SK-N-SH (cell line): ENCODE measurements around the gene KRT25. TPM values are rescaled to one million over a fixed set of nuclear protein-coding genes. Genes with fewer than 3 reads are reported as not detected.

Experiments used
- CTCF ChIA-PET: fragments of 300-600, 350-600 bp; formaldehyde crosslinking; extraction: SDS; loops from one replicate; lab custom pipeline; 2021; lab: Yijun Ruan, JAX
- POLR2A ChIA-PET: fragments of 350-600 bp; sonication (Branson Sonifier 250); formaldehyde crosslinking; extraction: SDS; loops from one replicate; lab custom pipeline; 2020; ENCODE audit warnings: antibody characterized with exemption, inconsistent platforms; lab: Yijun Ruan, JAX
- DNase-seq: peaks from one replicate; pipeline ENCODE4 v3.0.0; 2012
- H2AFZ ChIP-seq: fragments of 200-600 bp; sonication (generic); 2 replicates; pipeline ENCODE4 v1.8.1; 2016; ENCODE audit warnings: antibody characterized with exemption, mild to moderate bottlenecking, low read depth
- H3F3A ChIP-seq: fragments of 200-600 bp; sonication (generic); replicated peaks from 2 replicates; pipeline ENCODE3; 2016; ENCODE audit warnings: antibody characterized with exemption, mild to moderate bottlenecking; ENCODE audit not compliant: insufficient read depth
- H3K27ac ChIP-seq, 2 experiments: fragments of 200-500 bp in 1 of 2; fragments of 200-600 bp in 1 of 2; sonication (Bioruptor generic) in 1 of 2; sonication (generic), shearing (Covaris generic) in 1 of 2; 2 replicates each; pipeline versions ENCODE4 v1.5.1 to v1.6.1; 2014 to 2016; ENCODE audit warnings: low read depth in 2 of 2, inconsistent platforms in 1 of 2, low read length in 1 of 2, mild to moderate bottlenecking in 1 of 2, mixed read lengths in 1 of 2
- H3K27me3 ChIP-seq: fragments of 200-600 bp; sonication (generic), shearing (Covaris generic); 2 replicates; pipeline ENCODE4 v1.6.1; 2016; ENCODE audit warnings: mixed run types; ENCODE audit not compliant: insufficient read depth
- H3K36me3 ChIP-seq, 2 experiments: fragments of 200-500 bp in 1 of 2; fragments of 200-600 bp in 1 of 2; sonication (Bioruptor generic) in 1 of 2; sonication (generic) in 1 of 2; replicated peaks in 1 of 2; 2 replicates each; pipeline versions ENCODE3 to v1.5.1; 2014 to 2016; ENCODE audit warnings: low read length in 1 of 2, mild to moderate bottlenecking in 1 of 2; ENCODE audit not compliant: insufficient read depth in 2 of 2, control insufficient read depth in 1 of 2
- H3K4me1 ChIP-seq, 2 experiments: fragments of 200-500 bp in 1 of 2; fragments of 200-600 bp in 1 of 2; sonication (Bioruptor generic) in 1 of 2; sonication (generic), shearing (Covaris generic) in 1 of 2; 2 replicates each; pipeline versions ENCODE4 v1.5.1 to v1.6.1; 2014 to 2016; ENCODE audit warnings: low read depth in 1 of 2, low read length in 1 of 2, mixed run types in 1 of 2; ENCODE audit not compliant: insufficient read depth in 2 of 2, control insufficient read depth in 1 of 2
- H3K4me2 ChIP-seq: fragments of 200-600 bp; sonication (generic), shearing (Covaris generic); 2 replicates; pipeline ENCODE4 v1.6.1; 2017; ENCODE audit warnings: mixed run types
- H3K4me3 ChIP-seq, 2 experiments: fragments of 200-500 bp in 1 of 2; fragments of 200-600 bp in 1 of 2; sonication (Bioruptor generic) in 1 of 2; sonication (generic), shearing (Covaris generic) in 1 of 2; 2 replicates each; pipeline versions ENCODE4 v1.5.1 to v1.8.1; 2014 to 2016; ENCODE audit warnings: low read depth in 2 of 2, inconsistent platforms in 1 of 2, low read length in 1 of 2, mild to moderate bottlenecking in 1 of 2, mixed read lengths in 1 of 2, moderate library complexity in 1 of 2
- H3K79me2 ChIP-seq: fragments of 200-600 bp; sonication (generic); 2 replicates; pipeline ENCODE4 v1.8.1; 2017; ENCODE audit warnings: mild to moderate bottlenecking; ENCODE audit not compliant: insufficient read depth
- H3K9ac ChIP-seq: fragments of 200-600 bp; sonication (generic); 2 replicates; pipeline ENCODE4 v1.6.1; 2017; ENCODE audit warnings: mixed run types
- H3K9me2 ChIP-seq: fragments of 200-600 bp; sonication (generic); 2 replicates; pipeline ENCODE4 v1.6.1; 2017; ENCODE audit warnings: mixed run types
- H3K9me3 ChIP-seq: fragments of 200-600 bp; sonication (generic); 2 replicates; pipeline ENCODE4 v1.6.1; 2017; ENCODE audit warnings: mixed run types, mild to moderate bottlenecking, moderate library complexity
- H4K20me1 ChIP-seq: fragments of 200-600 bp; sonication (generic); 2 replicates; pipeline ENCODE4 v1.6.1; 2017; ENCODE audit warnings: mild to moderate bottlenecking, mixed run types; ENCODE audit not compliant: insufficient read depth
- CHD2 ChIP-seq: fragments of 150-350 bp; IDR thresholded peaks from 2 replicates; pipeline ENCODE4 v1.6.1; 2018; ENCODE audit warnings: low read length; ENCODE audit not compliant: partially characterized antibody
- FOXM1 ChIP-seq: IDR thresholded peaks from 2 replicates; pipeline ENCODE4 v1.4.0; 2012; ENCODE audit warnings: low read depth, mild to moderate bottlenecking
- MEF2A ChIP-seq: IDR thresholded peaks from 2 replicates; pipeline ENCODE4 v1.4.0; 2012; ENCODE audit warnings: low read depth, borderline replicate concordance
- MXI1 ChIP-seq: IDR thresholded peaks from 2 replicates; pipeline ENCODE4 v1.6.1; 2012; ENCODE audit warnings: mild to moderate bottlenecking, low read depth, low read length, improper control_type of control experiment
- NFIC ChIP-seq: IDR thresholded peaks from 2 replicates; pipeline ENCODE4 v1.4.0; 2012; ENCODE audit warnings: borderline replicate concordance
- NRF1 ChIP-seq: IDR thresholded peaks from 2 replicates; pipeline ENCODE4 v1.6.1; 2012; ENCODE audit warnings: low read depth, mild to moderate bottlenecking, low read length
- RAD21 ChIP-seq: IDR thresholded peaks from 2 replicates; pipeline ENCODE4 v1.6.1; 2012; ENCODE audit warnings: mild to moderate bottlenecking, low read length
- RFX5 ChIP-seq: IDR thresholded peaks from 2 replicates; pipeline ENCODE4 v1.6.1; 2012; ENCODE audit warnings: mild to moderate bottlenecking, improper control_type of control experiment, low read length
- TAF1 ChIP-seq: IDR thresholded peaks from 2 replicates; pipeline ENCODE4 v1.6.1; 2012; ENCODE audit warnings: low read depth, mild to moderate bottlenecking, low read length, moderate library complexity, borderline replicate concordance
- TEAD4 ChIP-seq: IDR thresholded peaks from 2 replicates; pipeline ENCODE4 v1.4.0; 2012; ENCODE audit warnings: mild to moderate bottlenecking, borderline replicate concordance; ENCODE audit not compliant: insufficient read depth
- USF1 ChIP-seq: IDR thresholded peaks from 2 replicates; pipeline ENCODE4 v1.4.0; 2012; ENCODE audit warnings: low read depth, borderline replicate concordance
- YY1 ChIP-seq: IDR thresholded peaks from 2 replicates; pipeline ENCODE4 v1.4.0; 2012; ENCODE audit warnings: low read depth, mild to moderate bottlenecking
- WGBS: methylation state at CpG from one replicate; pipeline ENCODE4 v1.1.6; 2017; ENCODE audit warnings: low lambda C conversion rate; 5-methylcytosine and 5-hydroxymethylcytosine counted together
- polyA plus RNA-seq, 3 experiments: library from polyadenylated mRNA; depleted of rRNA; stranded (reverse); fragments of >200 nt; gene quantifications; 2 replicates each; pipeline ENCODE4 v1.2.3, GENCODE V29; 2012
- TF ChIP-seq, protein P1 (sequence below): fragments of 150-350 bp; IDR thresholded peaks from 2 replicates; pipeline ENCODE4 v1.6.1; 2017; ENCODE audit warnings: antibody characterized with exemption, low read length, low read depth, borderline replicate concordance
- TF ChIP-seq, protein P2 (sequence below): IDR thresholded peaks from 2 replicates; pipeline ENCODE4 v1.4.0; 2012; ENCODE audit warnings: low read depth
- TF ChIP-seq, protein P3 (sequence below): fragments of 150-350 bp; IDR thresholded peaks from 2 replicates; pipeline ENCODE4 v1.6.1; 2016; ENCODE audit warnings: mild to moderate bottlenecking, low read depth, low read length

Gene KRT25
- polyA plus RNA-seq, 1 of the 3 experiments (the other 2 are of a cell fraction) = not detected

DNA sequence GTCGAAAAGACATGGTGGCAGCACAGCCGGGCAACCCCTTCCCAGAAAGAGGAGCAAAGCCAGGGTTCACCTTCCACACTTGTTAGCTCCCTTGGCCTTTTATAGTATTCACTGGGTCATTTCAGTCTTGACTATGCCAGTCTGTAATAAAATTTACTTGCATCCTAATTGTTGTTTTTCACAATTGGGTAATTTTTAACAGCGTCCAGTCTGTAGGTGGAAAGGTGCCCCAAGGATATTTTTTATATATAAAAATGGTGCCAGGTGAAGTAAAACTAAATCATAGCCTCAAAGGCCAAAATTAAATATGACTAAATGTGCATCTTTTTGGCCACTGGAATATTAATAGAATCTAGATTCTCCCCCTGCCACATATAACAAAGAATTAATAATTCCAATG is 17.0 kb upstream of the KRT25 start, which contains the start of gene KRT26:
Gene KRT26, minus strand, starts transcription at position 101 of the 400 bp plus-strand sequence. Its CDS starts 88 bp downstream, at position 13.
- CTCF ChIA-PET = no interaction called here
- no peak within 1 kb of the TSS for H3K4me2 ChIP-seq

DNA sequence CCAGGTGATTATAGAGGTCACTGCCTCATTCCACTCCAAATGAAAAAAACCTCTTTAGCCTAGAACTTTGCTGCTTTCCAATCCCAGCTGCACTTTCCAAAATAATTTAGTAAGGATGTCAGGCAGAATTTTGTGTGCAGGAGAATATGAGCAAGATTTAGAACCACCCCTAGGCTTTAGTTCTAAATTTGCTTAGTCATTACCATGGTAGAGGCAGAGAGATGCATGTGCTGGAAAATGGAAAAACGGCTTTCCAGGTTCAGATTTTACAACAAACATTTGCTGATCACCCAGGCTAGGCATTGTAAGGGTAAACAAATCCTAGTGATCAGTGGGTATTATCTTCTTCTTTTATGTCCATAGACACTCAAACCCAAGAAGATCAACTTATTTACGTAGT is 10.5 kb upstream of the KRT25 start:
- TF ChIP-seq, protein P1, sequence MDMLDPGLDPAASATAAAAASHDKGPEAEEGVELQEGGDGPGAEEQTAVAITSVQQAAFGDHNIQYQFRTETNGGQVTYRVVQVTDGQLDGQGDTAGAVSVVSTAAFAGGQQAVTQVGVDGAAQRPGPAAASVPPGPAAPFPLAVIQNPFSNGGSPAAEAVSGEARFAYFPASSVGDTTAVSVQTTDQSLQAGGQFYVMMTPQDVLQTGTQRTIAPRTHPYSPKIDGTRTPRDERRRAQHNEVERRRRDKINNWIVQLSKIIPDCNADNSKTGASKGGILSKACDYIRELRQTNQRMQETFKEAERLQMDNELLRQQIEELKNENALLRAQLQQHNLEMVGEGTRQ = no peak
- no peak for TF ChIP-seq FOXM1
- no peak for TF ChIP-seq USF1
- TF ChIP-seq, protein P2, sequence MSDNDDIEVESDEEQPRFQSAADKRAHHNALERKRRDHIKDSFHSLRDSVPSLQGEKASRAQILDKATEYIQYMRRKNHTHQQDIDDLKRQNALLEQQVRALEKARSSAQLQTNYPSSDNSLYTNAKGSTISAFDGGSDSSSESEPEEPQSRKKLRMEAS = no peak
- no peak for TF ChIP-seq CHD2
- TF ChIP-seq NRF1 = no peak
- TF ChIP-seq MEF2A = no peak
- no peak for TF ChIP-seq TEAD4
- no peak for TF ChIP-seq TAF1
- peaks cover 11% of the 10 kb centered on the region; the same call in 1 of the 2 replicates for H3K27me3 ChIP-seq
- H3K4me1 ChIP-seq = no peaks in the 10 kb centered on the region
- no peak overlapping the region for H3K9ac ChIP-seq
- no peak overlapping the region for H2AFZ ChIP-seq
- CTCF ChIA-PET = no interaction called here
- H3K4me2 ChIP-seq = no peak overlapping the region
- H3K4me3 ChIP-seq = no peak overlapping the region
- POLR2A ChIA-PET = no interaction called here
- no peak overlapping the region for H3K27ac ChIP-seq
- no peaks in the 10 kb centered on the region for H3K79me2 ChIP-seq
- H3K9me2 ChIP-seq = no peaks in the 10 kb centered on the region
- DNase-seq = no peak
- H4K20me1 ChIP-seq = no peaks in the 10 kb centered on the region
- 9% methylated on average over 2 of the region's 2 CpGs for WGBS
- no peaks in the 10 kb centered on the region for H3K36me3 ChIP-seq
- H3F3A ChIP-seq = no peaks in the 10 kb centered on the region
- peaks cover 14% of the 10 kb centered on the region for H3K9me3 ChIP-seq

More for the DNA sequence above, 17.0 kb upstream of the KRT25 start, which contains the start of gene KRT26:
- H4K20me1 ChIP-seq = no peaks in the 10 kb centered on the region
- TF ChIP-seq YY1 (no peak), NFIC (no peak), USF1 (no peak), RAD21 (no peak), RFX5 (no peak), CHD2 (no peak), MXI1 (no peak)
- TF ChIP-seq, protein P3, sequence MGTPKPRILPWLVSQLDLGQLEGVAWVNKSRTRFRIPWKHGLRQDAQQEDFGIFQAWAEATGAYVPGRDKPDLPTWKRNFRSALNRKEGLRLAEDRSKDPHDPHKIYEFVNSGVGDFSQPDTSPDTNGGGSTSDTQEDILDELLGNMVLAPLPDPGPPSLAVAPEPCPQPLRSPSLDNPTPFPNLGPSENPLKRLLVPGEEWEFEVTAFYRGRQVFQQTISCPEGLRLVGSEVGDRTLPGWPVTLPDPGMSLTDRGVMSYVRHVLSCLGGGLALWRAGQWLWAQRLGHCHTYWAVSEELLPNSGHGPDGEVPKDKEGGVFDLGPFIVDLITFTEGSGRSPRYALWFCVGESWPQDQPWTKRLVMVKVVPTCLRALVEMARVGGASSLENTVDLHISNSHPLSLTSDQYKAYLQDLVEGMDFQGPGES = no peak
- H3K4me3 ChIP-seq = no peak within 1 kb of the TSS
- no peaks in the 10 kb centered on the region for H3K79me2 ChIP-seq
- no peaks in the 10 kb centered on the region for H3F3A ChIP-seq
- no peak within 1 kb of the TSS for H3K9ac ChIP-seq
- peaks cover 40% of the 10 kb centered on the region for H3K27me3 ChIP-seq
- no peak for DNase-seq
- no peak within 1 kb of the TSS for H2AFZ ChIP-seq
- no peaks in the 10 kb centered on the region for H3K36me3 ChIP-seq
- no peaks in the 10 kb centered on the region for H3K9me3 ChIP-seq
- 14% methylated on average over 3 of the region's 3 CpGs for WGBS
- POLR2A ChIA-PET = no interaction called here
- no peak within 1 kb of the TSS for H3K27ac ChIP-seq
- no peaks in the 10 kb centered on the region for H3K4me1 ChIP-seq
- H3K9me2 ChIP-seq = 0 out of 2 replicates have a peak, but pooled peaks cover 5% of the 10 kb centered on the region
